C4-2B (cell line): ENCODE measurements around the gene LRRC4C.

Experiments
- H3K27ac ChIP-seq: fragments of 450-650 bp; 2 replicates; pipeline ENCODE4 v1.5.1; 2017
- CTCF ChIP-seq: fragments of 450-650 bp; conservative IDR thresholded peaks from 2 replicates; pipeline ENCODE4 v1.5.1; 2017; ENCODE audit warnings: mild to moderate bottlenecking
- ZFX ChIP-seq: fragments of 450-650 bp; IDR thresholded peaks from 2 replicates; pipeline ENCODE4 v1.6.1; 2017

Gene LRRC4C

GRCh38 chr11:41201156-41201555, 258.3 kb downstream of the LRRC4C start:
- H3K27ac ChIP-seq, result no peak overlapping the region
- TF ChIP-seq CTCF (peak; percentile 82), ZFX (no peak)

GRCh38 chr11:41190437-41191082, 268.9 kb downstream of the LRRC4C start:
- TF ChIP-seq ZFX, result no peak
- TF ChIP-seq CTCF, result no peak
- H3K27ac ChIP-seq, result no peak overlapping the region

GRCh38 chr11:41189701-41190436, 269.6 kb downstream of the LRRC4C start:
- no peak overlapping the region for H3K27ac ChIP-seq
- TF ChIP-seq ZFX (no peak), CTCF (no peak)

GRCh38 chr11:41177791-41178190, 281.7 kb downstream of the LRRC4C start:
- no peak for TF ChIP-seq ZFX
- no peak for TF ChIP-seq CTCF
- no peak overlapping the region for H3K27ac ChIP-seq

GRCh38 chr11:41175304-41175972, 284.0 kb downstream of the LRRC4C start:
- no peak for TF ChIP-seq ZFX
- TF ChIP-seq CTCF, result peak; percentile 34
- no peak overlapping the region for H3K27ac ChIP-seq

GRCh38 chr11:41146326-41146725, 313.1 kb downstream of the LRRC4C start:
- TF ChIP-seq ZFX (no peak), CTCF (no peak)
- no peak overlapping the region for H3K27ac ChIP-seq

GRCh38 chr11:41145420-41145819, 314.0 kb downstream of the LRRC4C start:
- no peak overlapping the region for H3K27ac ChIP-seq
- TF ChIP-seq CTCF, result no peak
- TF ChIP-seq ZFX, result no peak
